Fibroblast of mammary gland (primary cell): ENCODE results near the gene SCML2.
A peak's percentile ranks its signal among the peaks of the same experiment; 100 is the strongest.
"Not testable (repeated sequence)": the region's sequence is repeated elsewhere in the genome, so short reads cannot be mapped to it uniquely, and the experiment has no call there.

Experiments
- DNase-seq: peaks from one replicate; pipeline ENCODE4 v3.0.0-alpha.2; 2010; ENCODE audit warnings: low read depth
- H3K4me3 ChIP-seq: 2 replicates; pipeline ENCODE4 v1.5.1; 2011; ENCODE audit warnings: low read depth, mild to moderate bottlenecking, low read length, moderate library complexity; ENCODE audit not compliant: control insufficient read depth
- CTCF ChIP-seq: conservative IDR thresholded peaks from 2 replicates; pipeline ENCODE4 v1.5.1; 2011; ENCODE audit warnings: low read depth, low read length, inconsistent platforms; ENCODE audit not compliant: control insufficient read depth, insufficient read depth

SCML2 gene

GRCh38 chrX:18354369-18355223, at the start of gene SCML2:
TSS of gene SCML2 (minus strand) at chrX:18354688. CDS start at chrX:18334071, 20,617 bp downstream.
- H3K4me3 ChIP-seq = peak within 1 kb of the TSS; percentile 53

GRCh38 chrX:18401848-18402213, 47.3 kb upstream of the SCML2 start:
- DNase-seq = no peak
- no peak for TF ChIP-seq CTCF
- H3K4me3 ChIP-seq = no peak overlapping the region

More at GRCh38 chrX:18354369-18355223, at the start of gene SCML2:
- peak; percentile 17 for DNase-seq
- no peak for TF ChIP-seq CTCF

- H3K4me3 ChIP-seq = no peak overlapping the region
- DNase-seq = no peak
- no peak for TF ChIP-seq CTCF
Observed at GRCh38 chrX:18394477-18394876, 40.0 kb upstream of the SCML2 start.

GRCh38 chrX:18390941-18391538, 36.6 kb upstream of the SCML2 start:
- TF ChIP-seq CTCF = peak; percentile 70
- DNase-seq = peak; percentile 69

GRCh38 chrX:18389966-18390365, 35.5 kb upstream of the SCML2 start:
- no peak overlapping the region for H3K4me3 ChIP-seq
- peak; percentile 8 for TF ChIP-seq CTCF
- DNase-seq = no peak

More at GRCh38 chrX:18390941-18391538, 36.6 kb upstream of the SCML2 start:
- no peak overlapping the region for H3K4me3 ChIP-seq

GRCh38 chrX:18377796-18378195, 23.3 kb upstream of the SCML2 start:
- DNase-seq = peak; percentile 20
- H3K4me3 ChIP-seq = no peak overlapping the region
- TF ChIP-seq CTCF = peak; percentile 55

GRCh38 chrX:18375131-18375805, 20.8 kb upstream of the SCML2 start:
- DNase-seq, H3K4me3 ChIP-seq: not testable (repeated sequence)

- H3K4me3 ChIP-seq, DNase-seq: not testable (repeated sequence)
Observed at GRCh38 chrX:18369096-18369495, 14.6 kb upstream of the SCML2 start.
